Neural cell (in vitro differentiated cells): Measurements from ENCODE around the gene AJUBA.
"Not testable (repeated sequence)": the region's sequence is repeated elsewhere in the genome, so short reads cannot be mapped to it uniquely, and the experiment has no call there.

ENCODE experiments used
- EP300 ChIP-seq: fragments of 450-650 bp; conservative IDR thresholded peaks from 2 replicates; pipeline ENCODE4 v1.6.1; 2014; ENCODE audit warnings: antibody characterized with exemption, mild to moderate bottlenecking, moderate library complexity; ENCODE audit not compliant: poor library complexity, severe bottlenecking
- POLR2AphosphoS5 ChIP-seq: IDR thresholded peaks from 2 replicates; pipeline ENCODE4 v1.6.1; 2012
- TF ChIP-seq, protein P1 (sequence below): fragments of 450-650 bp; IDR thresholded peaks from 2 replicates; pipeline ENCODE4 v1.5.1; 2014; ENCODE audit warnings: antibody characterized with exemption, mild to moderate bottlenecking, moderate library complexity; ENCODE audit not compliant: poor library complexity, severe bottlenecking

DNA sequence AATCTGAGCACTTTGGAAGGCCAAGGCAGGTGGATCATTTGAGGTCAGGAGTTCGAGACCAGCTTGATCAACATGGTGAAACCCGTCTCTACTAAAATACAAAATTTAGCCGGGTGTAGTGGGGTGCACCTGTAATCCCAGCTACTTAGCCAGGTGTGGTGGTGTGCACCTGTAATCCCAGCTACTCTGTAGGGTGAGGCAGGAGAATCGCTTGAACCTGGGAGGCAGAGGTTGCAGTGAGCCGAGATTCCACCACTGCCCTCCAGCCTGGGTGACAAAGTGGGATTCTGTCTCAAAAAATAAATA is 31.4 kb upstream of the AJUBA start:
- not testable (repeated sequence) for TF ChIP-seq EP300, POLR2AphosphoS5
- TF ChIP-seq, protein P1, sequence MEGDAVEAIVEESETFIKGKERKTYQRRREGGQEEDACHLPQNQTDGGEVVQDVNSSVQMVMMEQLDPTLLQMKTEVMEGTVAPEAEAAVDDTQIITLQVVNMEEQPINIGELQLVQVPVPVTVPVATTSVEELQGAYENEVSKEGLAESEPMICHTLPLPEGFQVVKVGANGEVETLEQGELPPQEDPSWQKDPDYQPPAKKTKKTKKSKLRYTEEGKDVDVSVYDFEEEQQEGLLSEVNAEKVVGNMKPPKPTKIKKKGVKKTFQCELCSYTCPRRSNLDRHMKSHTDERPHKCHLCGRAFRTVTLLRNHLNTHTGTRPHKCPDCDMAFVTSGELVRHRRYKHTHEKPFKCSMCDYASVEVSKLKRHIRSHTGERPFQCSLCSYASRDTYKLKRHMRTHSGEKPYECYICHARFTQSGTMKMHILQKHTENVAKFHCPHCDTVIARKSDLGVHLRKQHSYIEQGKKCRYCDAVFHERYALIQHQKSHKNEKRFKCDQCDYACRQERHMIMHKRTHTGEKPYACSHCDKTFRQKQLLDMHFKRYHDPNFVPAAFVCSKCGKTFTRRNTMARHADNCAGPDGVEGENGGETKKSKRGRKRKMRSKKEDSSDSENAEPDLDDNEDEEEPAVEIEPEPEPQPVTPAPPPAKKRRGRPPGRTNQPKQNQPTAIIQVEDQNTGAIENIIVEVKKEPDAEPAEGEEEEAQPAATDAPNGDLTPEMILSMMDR, result not testable (repeated sequence)
